Astrocyte of the hippocampus (primary cell): Measurements from ENCODE around the gene MDFI.
A peak's percentile ranks its signal among the peaks of the same experiment; 100 is the strongest.

Experiments
- DNase-seq: peaks from one replicate; pipeline ENCODE4 v3.0.0; 2011; ENCODE audit warnings: low read depth, low spot score

The MDFI gene

GRCh38 chr6:41650120-41650519 lies 11.9 kb downstream of the MDFI start:
- DNase-seq: no peak

- DNase-seq: no peak
Observed at GRCh38 chr6:41651246-41651961, 13.1 kb downstream of the MDFI start.

- DNase-seq: no peak
Observed at GRCh38 chr6:41651962-41652657, 13.8 kb downstream of the MDFI start.

- DNase-seq: no peak
Observed at GRCh38 chr6:41652866-41653652, 14.8 kb downstream of the MDFI start.

GRCh38 chr6:41653691-41654090 lies 15.4 kb downstream of the MDFI start:
- no peak for DNase-seq

- no peak for DNase-seq
Observed at GRCh38 chr6:41654151-41654697, 16.0 kb downstream of the MDFI start.

- DNase-seq: no peak
Observed at GRCh38 chr6:41654698-41655151, 16.5 kb downstream of the MDFI start.

- no peak for DNase-seq
Observed at GRCh38 chr6:41655176-41655575, 16.9 kb downstream of the MDFI start.

- DNase-seq: no peak
Observed at GRCh38 chr6:41655646-41656001, 17.4 kb downstream of the MDFI start.

- peak; percentile 32 for DNase-seq
Observed at GRCh38 chr6:41656002-41656691, 17.9 kb downstream of the MDFI start.

- no peak for DNase-seq
Observed at GRCh38 chr6:41657131-41658094, 19.1 kb downstream of the MDFI start.

- no peak for DNase-seq
Observed at GRCh38 chr6:41658636-41659035, 20.4 kb downstream of the MDFI start.

GRCh38 chr6:41659935-41660334 lies 21.7 kb downstream of the MDFI start:
- DNase-seq: no peak

- DNase-seq: no peak
Observed at GRCh38 chr6:41663568-41663967, 25.3 kb downstream of the MDFI start.

GRCh38 chr6:41664271-41664670 lies 26.0 kb downstream of the MDFI start:
- DNase-seq: no peak

- DNase-seq: no peak
Observed at GRCh38 chr6:41667195-41667594, 28.9 kb downstream of the MDFI start.

- no peak for DNase-seq
Observed at GRCh38 chr6:41668968-41669367, 30.7 kb downstream of the MDFI start.

- DNase-seq: no peak
Observed at GRCh38 chr6:41670703-41671360, 32.6 kb downstream of the MDFI start.

GRCh38 chr6:41671376-41671775 lies 33.1 kb downstream of the MDFI start:
- no peak for DNase-seq

- DNase-seq: no peak
Observed at GRCh38 chr6:41672016-41672415, 33.7 kb downstream of the MDFI start.
